GM12801 (cell line): ENCODE results near the gene ACP7.

Experiments
- TF ChIP-seq, protein P1 (sequence below): IDR thresholded peaks from one replicate; pipeline ENCODE4 v1.5.1; 2011; ENCODE audit warnings: control low read depth; ENCODE audit not compliant: insufficient read length; ENCODE audit errors: extremely low read depth

ACP7 gene

DNA sequence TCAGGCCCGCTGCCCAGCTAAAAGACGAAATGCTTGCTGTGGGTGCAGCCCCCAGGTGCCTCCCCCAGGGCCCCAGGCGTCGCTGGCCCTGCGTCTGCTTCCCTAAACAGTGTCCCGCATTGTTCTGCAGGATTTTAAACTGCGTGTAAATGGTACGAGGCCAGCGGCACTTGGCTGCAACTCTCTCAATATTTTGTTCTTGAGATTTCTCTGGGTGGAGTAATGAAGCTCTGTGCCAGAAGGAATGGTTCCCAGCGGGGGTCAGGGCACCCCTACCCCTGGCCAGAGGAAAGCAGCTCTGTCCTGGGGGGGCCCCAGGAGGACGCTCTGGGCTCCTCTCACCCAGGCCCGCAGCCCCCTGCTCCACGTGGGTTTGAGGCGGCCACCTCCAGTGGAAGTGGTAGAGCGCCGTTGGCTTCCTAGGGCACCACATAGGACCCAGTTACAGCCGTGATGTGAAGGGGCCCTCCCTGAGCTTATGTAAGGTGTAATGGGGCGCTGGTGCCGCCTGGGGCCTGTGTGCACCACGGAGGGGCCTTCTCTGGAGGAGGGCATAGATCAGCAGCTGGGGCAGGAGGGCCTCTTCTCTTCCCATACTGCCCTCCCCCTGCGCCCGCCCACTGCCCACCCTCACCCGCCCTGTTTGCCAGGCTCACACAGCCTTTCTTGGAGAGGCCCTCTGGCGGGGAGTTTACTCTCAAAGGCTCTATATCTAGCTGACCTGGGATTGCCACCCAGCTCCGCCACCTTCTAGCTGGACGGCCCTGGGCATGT lies 61.2 kb downstream of the ACP7 start:
- TF ChIP-seq, protein P1, sequence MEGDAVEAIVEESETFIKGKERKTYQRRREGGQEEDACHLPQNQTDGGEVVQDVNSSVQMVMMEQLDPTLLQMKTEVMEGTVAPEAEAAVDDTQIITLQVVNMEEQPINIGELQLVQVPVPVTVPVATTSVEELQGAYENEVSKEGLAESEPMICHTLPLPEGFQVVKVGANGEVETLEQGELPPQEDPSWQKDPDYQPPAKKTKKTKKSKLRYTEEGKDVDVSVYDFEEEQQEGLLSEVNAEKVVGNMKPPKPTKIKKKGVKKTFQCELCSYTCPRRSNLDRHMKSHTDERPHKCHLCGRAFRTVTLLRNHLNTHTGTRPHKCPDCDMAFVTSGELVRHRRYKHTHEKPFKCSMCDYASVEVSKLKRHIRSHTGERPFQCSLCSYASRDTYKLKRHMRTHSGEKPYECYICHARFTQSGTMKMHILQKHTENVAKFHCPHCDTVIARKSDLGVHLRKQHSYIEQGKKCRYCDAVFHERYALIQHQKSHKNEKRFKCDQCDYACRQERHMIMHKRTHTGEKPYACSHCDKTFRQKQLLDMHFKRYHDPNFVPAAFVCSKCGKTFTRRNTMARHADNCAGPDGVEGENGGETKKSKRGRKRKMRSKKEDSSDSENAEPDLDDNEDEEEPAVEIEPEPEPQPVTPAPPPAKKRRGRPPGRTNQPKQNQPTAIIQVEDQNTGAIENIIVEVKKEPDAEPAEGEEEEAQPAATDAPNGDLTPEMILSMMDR, result no peak

DNA sequence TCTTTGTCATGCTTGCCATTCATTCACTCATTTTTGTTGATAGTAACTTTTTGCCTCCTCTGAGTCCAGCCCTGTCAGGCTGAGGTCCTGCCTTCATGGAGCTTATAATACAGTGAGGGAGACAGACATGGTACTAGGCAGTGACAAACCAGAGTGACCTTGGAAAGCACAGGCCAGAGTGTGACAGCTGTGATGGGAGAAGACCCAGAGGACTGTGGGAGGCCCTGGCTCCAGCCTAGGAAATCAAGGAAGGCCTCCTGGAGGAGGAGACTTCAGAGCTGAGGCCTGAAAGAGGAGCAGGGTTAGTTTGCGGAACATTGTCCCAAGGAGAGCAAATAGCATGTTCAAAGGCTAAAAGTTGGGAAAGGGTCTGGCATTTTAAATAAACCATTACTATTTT lies 61.9 kb downstream of the ACP7 start:
- TF ChIP-seq, protein P1, result no peak

DNA sequence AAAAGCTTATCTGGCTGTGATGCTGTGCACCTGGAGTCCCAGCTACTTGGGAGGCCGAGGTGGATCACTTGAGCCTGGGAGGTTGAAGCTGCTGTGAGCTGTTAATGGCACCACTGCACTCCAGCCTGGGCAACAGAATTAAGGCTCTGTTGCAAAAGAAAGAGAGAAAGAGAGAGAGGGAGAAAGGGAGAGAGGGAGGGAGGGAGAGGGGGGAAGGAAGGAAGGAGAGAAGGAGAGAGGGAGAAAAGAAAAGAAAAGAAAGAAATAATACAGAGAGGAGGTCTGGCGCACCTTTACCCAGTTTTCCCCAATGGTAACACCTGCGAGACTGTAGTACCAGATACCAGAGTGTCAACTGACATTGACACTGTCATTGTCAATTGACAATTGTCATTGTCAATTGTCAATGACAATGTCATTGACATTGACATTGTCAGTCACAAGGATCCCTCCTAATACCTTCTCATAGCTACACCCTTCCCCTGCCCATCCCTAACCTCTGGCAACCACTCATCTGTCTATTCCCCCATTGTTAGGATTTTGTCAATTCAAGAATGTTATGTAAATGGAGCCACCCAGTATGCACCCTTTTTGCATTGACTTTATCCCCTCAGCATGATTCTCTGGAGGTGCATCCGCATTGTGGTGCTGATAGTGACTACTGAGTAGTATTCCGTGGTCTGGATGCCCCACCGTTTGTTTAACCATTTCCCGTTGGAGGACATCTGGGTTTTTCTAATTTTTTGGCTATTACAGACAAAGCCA lies 62.7 kb downstream of the ACP7 start:
- TF ChIP-seq, protein P1, result no peak

DNA sequence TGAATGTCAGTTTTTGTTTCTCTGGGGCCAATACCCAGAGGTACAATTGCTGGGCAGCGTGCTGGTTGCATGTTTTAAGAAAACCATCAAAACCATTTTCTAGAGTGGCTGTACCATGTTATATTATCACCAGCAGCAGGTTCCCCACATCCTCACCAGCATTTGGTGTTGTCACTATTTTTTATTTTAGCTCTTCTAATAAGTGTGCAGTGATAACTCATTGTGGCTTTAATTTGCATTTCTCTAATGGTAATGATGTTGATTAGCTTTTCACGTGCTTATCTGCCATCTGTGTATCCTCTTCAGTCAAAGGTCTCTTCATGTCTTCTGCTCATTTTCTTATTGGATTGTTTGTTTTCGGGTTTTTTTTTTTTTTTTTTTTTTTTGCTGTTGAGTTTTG lies 63.3 kb downstream of the ACP7 start:
- TF ChIP-seq, protein P1, result no peak

DNA sequence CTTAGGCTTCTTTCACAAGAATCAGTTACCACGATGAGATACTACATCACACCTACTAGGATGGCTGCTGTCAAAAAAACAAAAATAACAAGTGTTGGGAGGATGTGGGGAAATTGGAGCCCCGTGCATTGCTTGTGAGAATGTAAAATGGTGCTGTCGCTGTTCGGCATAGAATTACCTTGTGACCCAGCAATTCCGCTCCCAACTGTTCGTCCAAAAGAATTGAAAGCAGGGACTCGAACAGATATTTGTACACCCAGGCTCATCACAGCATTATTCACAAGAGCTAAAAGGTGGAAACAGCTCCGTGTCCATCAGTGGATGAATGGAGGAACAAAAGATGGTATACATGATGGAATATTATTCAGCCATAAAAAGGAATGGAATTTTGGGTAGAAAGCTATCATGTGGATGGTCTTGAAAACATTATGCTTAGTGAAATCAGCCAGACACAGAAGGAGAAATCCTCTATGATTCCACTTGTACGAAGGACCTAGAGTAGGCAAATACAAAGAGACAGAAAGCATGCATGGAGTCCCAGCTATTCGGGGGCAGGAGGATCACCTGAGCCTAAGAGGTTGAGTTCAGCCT lies 64.9 kb downstream of the ACP7 start:
- TF ChIP-seq, protein P1, result no peak

DNA sequence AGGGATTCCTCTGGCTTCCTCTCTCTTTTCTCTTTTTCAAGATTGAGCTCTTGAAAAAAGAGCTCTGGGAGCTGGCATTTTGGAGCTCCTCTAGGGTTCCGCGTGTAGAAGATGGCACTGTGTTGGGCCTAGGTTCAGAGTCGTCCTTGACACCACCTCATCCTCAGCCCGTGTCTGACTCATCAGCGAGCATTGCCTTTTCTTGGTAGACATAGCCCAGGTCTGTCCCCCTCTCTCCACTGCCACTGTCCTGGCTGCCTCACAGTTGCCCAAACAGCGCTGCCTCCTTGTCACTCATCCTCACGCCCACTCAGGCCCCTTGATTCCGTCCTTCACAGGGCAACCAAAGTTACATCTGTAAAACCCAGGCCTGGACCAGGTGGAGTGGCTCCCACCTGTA lies 66.1 kb downstream of the ACP7 start:
- TF ChIP-seq, protein P1, result no peak

DNA sequence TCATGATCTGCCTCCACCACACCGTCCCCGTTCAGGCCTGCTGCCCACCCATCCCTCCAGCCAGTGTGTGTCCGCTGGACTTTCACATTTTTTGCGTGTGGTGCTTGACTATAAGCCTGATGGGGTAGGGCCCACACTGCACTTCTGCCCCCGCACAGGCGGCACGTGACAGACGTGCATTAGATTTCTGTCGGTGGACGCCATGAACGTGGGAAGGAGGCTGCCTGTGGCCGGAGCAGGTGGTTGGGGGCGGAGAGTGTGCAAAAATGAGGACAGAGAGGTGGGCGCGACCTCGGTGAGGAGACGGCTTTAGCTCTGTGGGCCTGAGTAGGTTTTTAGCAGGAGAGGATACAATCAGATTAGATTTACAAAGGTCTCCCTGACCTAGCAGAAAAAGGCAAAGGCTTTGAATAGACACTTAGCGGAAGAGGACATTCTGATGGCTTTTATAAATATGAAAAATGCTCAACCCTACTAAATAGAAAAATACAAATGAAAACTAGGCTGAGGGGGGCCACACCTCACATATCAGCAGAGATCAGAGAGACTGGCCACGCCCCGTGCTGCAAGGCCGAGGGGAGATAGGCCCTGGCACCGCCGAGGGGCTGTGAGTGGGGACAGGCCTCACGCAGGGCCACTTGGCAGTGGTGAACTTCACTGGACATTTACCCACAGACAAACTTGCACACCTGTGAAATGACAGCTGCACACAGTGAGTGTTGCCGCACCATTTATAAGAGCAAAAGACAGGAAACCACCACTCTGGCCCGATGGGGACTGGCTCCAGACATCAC lies 66.8 kb downstream of the ACP7 start:
- TF ChIP-seq, protein P1, result no peak
